Skin of body (tissue), 2 donors: ENCODE data around the gene MAP2K7. TPM values are rescaled to one million over a fixed set of nuclear protein-coding genes. Genes with fewer than 3 reads are reported as not detected.
"Not testable (repeated sequence)": the region's sequence is repeated elsewhere in the genome, so short reads cannot be mapped to it uniquely, and the experiment has no call there.

Source experiments
- DNase-seq: peaks from one replicate; lab custom pipeline; 2025; lab: John Stamatoyannopoulos, UW
- total RNA-seq: library from RNA; depleted of rRNA; stranded (reverse); fragments of >200 nt; gene quantifications from one replicate; pipeline ENCODE4 v1.2.3, GENCODE V29; 2014

Gene MAP2K7
- total RNA-seq, 1 donor from 2014 or later = 9.7 TPM

GRCh38 chr19:7883105-7883504 lies 20.6 kb upstream of the MAP2K7 start:
- no peak for DNase-seq

GRCh38 chr19:7883796-7884570 lies 19.7 kb upstream of the MAP2K7 start:
- no peak for DNase-seq

- DNase-seq = no peak
Observed at GRCh38 chr19:7885818-7886217, 17.9 kb upstream of the MAP2K7 start.

GRCh38 chr19:7887408-7888144 lies 16.1 kb upstream of the MAP2K7 start:
- no peak for DNase-seq

GRCh38 chr19:7888145-7888825 lies 15.4 kb upstream of the MAP2K7 start, which contains the start of gene LRRC8E:
TSS of gene LRRC8E (plus strand) at chr19:7888510. CDS start at chr19:7895604, 7,094 bp downstream.
- DNase-seq = no peak

- DNase-seq = no peak
Observed at GRCh38 chr19:7888826-7889217, 14.9 kb upstream of the MAP2K7 start.

- DNase-seq = not testable (repeated sequence)
Observed at GRCh38 chr19:7893362-7894101, 10.1 kb upstream of the MAP2K7 start.

GRCh38 chr19:7894612-7895309 lies 8.9 kb upstream of the MAP2K7 start:
- no peak for DNase-seq

- DNase-seq = no peak
Observed at GRCh38 chr19:7895565-7895964, 8.1 kb upstream of the MAP2K7 start.

GRCh38 chr19:7897292-7897691 lies 6.4 kb upstream of the MAP2K7 start:
- no peak for DNase-seq

- DNase-seq = no peak
Observed at GRCh38 chr19:7898967-7899366, 4.7 kb upstream of the MAP2K7 start.

- DNase-seq = no peak
Observed at GRCh38 chr19:7899751-7900378, 3.8 kb upstream of the MAP2K7 start.

GRCh38 chr19:7900401-7900870 lies 3.2 kb upstream of the MAP2K7 start:
- no peak for DNase-seq

- no peak for DNase-seq
Observed at GRCh38 chr19:7900931-7901330, 2.7 kb upstream of the MAP2K7 start.

- DNase-seq = no peak
Observed at GRCh38 chr19:7901337-7901736, 2.3 kb upstream of the MAP2K7 start.

- DNase-seq = no peak
Observed at GRCh38 chr19:7902796-7903243, 857 bp upstream of the MAP2K7 start.

- no peak for DNase-seq
Observed at GRCh38 chr19:7904074-7905020, 670 bp downstream of the MAP2K7 start.

GRCh38 chr19:7905268-7905667 lies 1.6 kb downstream of the MAP2K7 start:
- no peak for DNase-seq

GRCh38 chr19:7905859-7906258 lies 2.2 kb downstream of the MAP2K7 start:
- no peak for DNase-seq
